HepG2 (cell line): ENCODE results near the gene SIGMAR1. TPM values are rescaled to one million over a fixed set of nuclear protein-coding genes. Genes with fewer than 3 reads are reported as not detected.

Source experiments
- ATAC-seq: fragments of 200-7000 bp; cut with Tn5 transposase; 3 replicates; pipeline ENCODE4 v1.9.1; 2020; ENCODE audit warnings: mild to moderate bottlenecking, moderate library complexity
- BruUV-seq: library from RNA; stranded (reverse); fragments of 400-500 nt; replicated peaks from 2 replicates; lab custom pipeline; 2021; lab: Mats Ljungman, UMichigan
- CTCF ChIA-PET: fragments of 300-600 bp; formaldehyde crosslinking; extraction: SDS; loops from one replicate; lab custom pipeline; 2021; ENCODE audit warnings: low total read pairs, inconsistent platforms, low intra/inter-chr PET ratio; lab: Yijun Ruan, JAX
- POLR2A ChIA-PET: fragments of 350-600 bp; sonication (Branson Sonifier 250); formaldehyde crosslinking; loops from one replicate; lab custom pipeline; 2020; ENCODE audit warnings: antibody characterized with exemption, inconsistent platforms; lab: Yijun Ruan, JAX
- DNase-seq: peaks from one replicate; pipeline ENCODE4 v3.0.0-alpha.2; 2015; ENCODE audit warnings: low spot score
- FAIRE-seq: peaks from 3 replicates; lab custom pipeline; 2011; peaks lifted over from hg19 to GRCh38; lab: Jason Lieb, UNC
- H2AFZ ChIP-seq: one replicate; pipeline ENCODE4 v1.6.1; 2011; ENCODE audit warnings: low read length, inconsistent platforms
- H3K27ac ChIP-seq: fragments of 300-600 bp; 3 replicates; pipeline ENCODE4 v1.8.0; 2011; ENCODE audit warnings: mixed run types, mild to moderate bottlenecking, mixed read lengths, low read length, inconsistent platforms; ENCODE audit not compliant: insufficient read depth; ENCODE audit errors: extremely low read length
- H3K27me3 ChIP-seq, 2 experiments: fragments of 200-600 bp in 1 of 2; 2 replicates in 1 of 2; 3 replicates in 1 of 2; pipeline versions ENCODE4 v1.6.0 to v1.8.0; 2011; ENCODE audit warnings: low read length in 2 of 2, mild to moderate bottlenecking in 2 of 2, moderate library complexity in 2 of 2, inconsistent platforms in 1 of 2; ENCODE audit not compliant: insufficient read depth in 2 of 2, control insufficient read depth in 1 of 2
- H3K36me3 ChIP-seq, 2 experiments: fragments of 200-600 bp in 1 of 2; replicated peaks in 1 of 2; 2 replicates in 1 of 2; 3 replicates in 1 of 2; pipeline versions ENCODE4 v1.5.1 to v1.8.0; 2011; ENCODE audit warnings: low read length in 2 of 2, inconsistent platforms in 1 of 2; ENCODE audit not compliant: insufficient read depth in 2 of 2, control insufficient read depth in 1 of 2
- H3K4me1 ChIP-seq: 2 replicates; pipeline ENCODE4 v1.5.1; 2012; ENCODE audit warnings: low read length, inconsistent platforms; ENCODE audit not compliant: insufficient read depth
- H3K4me2 ChIP-seq: 2 replicates; pipeline ENCODE4 v1.6.0; 2011; ENCODE audit warnings: low read depth, low read length, inconsistent platforms
- H3K4me3 ChIP-seq, 3 experiments: fragments of 200-600 bp in 1 of 3; sonication (generic), shearing (Covaris generic) in 1 of 3; replicated peaks in 1 of 3; 2 replicates each; pipeline ENCODE4 v1.5.1; 2011 to 2016; ENCODE audit warnings: low read length in 3 of 3, inconsistent platforms in 2 of 3, low read depth in 2 of 3, mild to moderate bottlenecking in 2 of 3, control low read depth in 1 of 3, mixed read lengths in 1 of 3; ENCODE audit not compliant: insufficient read depth in 1 of 3
- H3K79me2 ChIP-seq: one replicate; pipeline ENCODE4 v1.6.1; 2011; ENCODE audit warnings: low read length, inconsistent platforms; ENCODE audit not compliant: insufficient read depth
- H3K9ac ChIP-seq: 2 replicates; pipeline ENCODE4 v1.6.0; 2011; ENCODE audit warnings: mild to moderate bottlenecking, low read depth, low read length, inconsistent platforms; ENCODE audit not compliant: insufficient read depth
- H3K9me3 ChIP-seq: 2 replicates; pipeline ENCODE4 v1.5.1; 2012; ENCODE audit warnings: mild to moderate bottlenecking, low read length
- H4K20me1 ChIP-seq: 2 replicates; pipeline ENCODE4 v1.6.0; 2011; ENCODE audit warnings: inconsistent platforms, mild to moderate bottlenecking, low read length, moderate library complexity; ENCODE audit not compliant: insufficient read depth
- CAMTA2 ChIP-seq: sonication (generic); formaldehyde crosslinking; IDR thresholded peaks from 2 replicates; pipeline ENCODE4 v1.4.0; 2020; ENCODE audit warnings: mild to moderate bottlenecking, missing genetic modification reagents, borderline replicate concordance
- MTA1 ChIP-seq: sonication (generic); formaldehyde crosslinking; IDR thresholded peaks from 2 replicates; pipeline ENCODE4 v1.4.0; 2020; ENCODE audit warnings: missing genetic modification reagents, mild to moderate bottlenecking, borderline replicate concordance
- SRSF4 ChIP-seq: fragments of 200-400 bp; formaldehyde crosslinking; IDR thresholded peaks from one replicate; pipeline ENCODE4 v1.6.1; 2018; ENCODE audit warnings: mild to moderate bottlenecking, low read depth, low read length, moderate library complexity; ENCODE audit not compliant: poor library complexity, severe bottlenecking
- ZNF550 ChIP-seq: sonication (generic); formaldehyde crosslinking; IDR thresholded peaks from 2 replicates; pipeline ENCODE4 v1.4.0; 2020; ENCODE audit warnings: mild to moderate bottlenecking, missing genetic modification reagents, borderline replicate concordance
- ZNF567 ChIP-seq: sonication (generic); formaldehyde crosslinking; IDR thresholded peaks from 2 replicates; pipeline ENCODE4 v1.8.1; 2023; ENCODE audit warnings: mild to moderate bottlenecking, missing genetic modification reagents, borderline replicate concordance
- WGBS: methylation state at CpG from one replicate; pipeline ENCODE4 v1.1.6; 2017; ENCODE audit warnings: low lambda C conversion rate; 5-methylcytosine and 5-hydroxymethylcytosine counted together
- in situ Hi-C: cut with HindIII; loops from 2 replicates; pipeline ENCODE4 v1.10.0; 2017; ENCODE audit warnings: low pct_unique_long_range_greater_than_20kb; ENCODE audit not compliant: extremely low pct_ligation_motif_present
- intact Hi-C: fragments of 100-400 bp; cut with micrococcal nuclease; formaldehyde crosslinking; loops from one replicate; pipeline ENCODE4 v1.10.0; 2022; ENCODE audit not compliant: unreplicated experiment
- polyA plus RNA-seq, 8 experiments: library from polyadenylated mRNA; depleted of rRNA in 3 of 8; stranded (reverse) in 7 of 8; unstranded in 1 of 8; fragments of >200 nt; fragmentation: Illumina TruSeq in 4 of 8; extraction: Trizol in 4 of 8; gene quantifications; 2 replicates each; pipeline versions ENCODE4 v1.2.1 to v1.2.3, GENCODE V29; 2011 to 2016; ENCODE audit warnings: low read depth in 4 of 8, missing spikeins in 1 of 8, mixed read lengths in 1 of 8; ENCODE audit not compliant: insufficient read depth in 1 of 8
- total RNA-seq, 5 experiments: library from RNA; depleted of rRNA; stranded (reverse); fragments of >200 nt; fragmentation: Illumina TruSeq; extraction: Trizol; gene quantifications; 2 replicates each; pipeline ENCODE4 v1.2.3, GENCODE V29; 2016; ENCODE audit warnings: low read depth in 1 of 5
- TF ChIP-seq, protein P1 (sequence below): sonication (generic); formaldehyde crosslinking; IDR thresholded peaks from 2 replicates; pipeline ENCODE4; 2020; ENCODE audit warnings: missing genetic modification reagents, mild to moderate bottlenecking, borderline replicate concordance

Gene SIGMAR1
- total and polyA plus RNA-seq, 2 of the 13 experiments (the other 11 are each of a cell fraction or from before 2014, with no cell fraction given), result 38.9 to 60.8 TPM

DNA sequence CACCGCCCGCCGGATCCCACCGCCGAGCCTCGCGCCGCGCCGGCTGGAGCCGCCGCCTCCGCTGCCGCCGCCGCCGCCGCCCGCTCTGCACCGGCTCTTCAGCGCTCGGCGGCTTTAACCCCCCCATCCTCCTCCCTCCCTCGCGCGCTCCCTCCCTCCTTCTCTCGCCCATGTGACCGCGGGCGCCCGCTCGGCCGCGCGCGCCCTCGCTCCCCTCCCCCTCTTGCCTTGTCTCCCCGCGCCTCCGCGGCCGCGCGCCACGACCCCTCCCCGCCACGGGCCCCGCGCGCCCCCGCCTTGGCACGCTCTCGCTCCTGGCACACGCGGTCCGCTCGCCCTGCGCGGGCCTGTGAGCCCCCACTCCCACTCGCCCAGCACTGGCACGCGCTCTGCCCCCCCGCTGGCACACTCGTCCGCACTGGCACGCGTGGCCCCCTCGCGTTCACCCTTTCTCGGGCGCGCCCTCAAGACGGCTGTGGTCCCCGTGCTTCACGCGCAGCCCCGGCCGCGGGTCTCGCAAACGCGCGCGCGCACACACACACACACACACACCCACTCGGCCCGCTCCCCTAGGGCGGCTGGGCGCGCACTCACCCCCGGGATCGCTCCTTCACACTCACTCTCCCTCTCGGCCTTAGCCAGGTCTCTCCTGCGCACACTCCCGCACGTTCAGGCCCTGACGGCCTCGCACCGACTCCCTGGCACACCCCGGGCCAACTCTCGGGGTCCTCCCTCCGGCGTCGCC is 47.8 kb downstream of the SIGMAR1 start, which contains the start of gene CNTFR:
Gene CNTFR (minus strand): TSS at position 89 of the 745 bp plus-strand sequence. CDS start 20,743 bp downstream, outside the sequence.
- CTCF ChIA-PET, result interaction anchor here (2.4 to 3.9 kb wide), 2 partner anchors 42 to 152 kb away, joined by 10 to 42 read pairs; no protein-coding TSS in a partner anchor
- no peak for TF ChIP-seq ZNF550 (CRISPR knock-in tag)
- no peak for TF ChIP-seq ZNF567
- no peak for TF ChIP-seq CAMTA2
- TF ChIP-seq SRSF4, result no peak
- 0 out of 2 replicates have a peak, but pooled peaks have one; percentile 12 for TF ChIP-seq MTA1 (CRISPR knock-in tag)
- TF ChIP-seq, protein P1, sequence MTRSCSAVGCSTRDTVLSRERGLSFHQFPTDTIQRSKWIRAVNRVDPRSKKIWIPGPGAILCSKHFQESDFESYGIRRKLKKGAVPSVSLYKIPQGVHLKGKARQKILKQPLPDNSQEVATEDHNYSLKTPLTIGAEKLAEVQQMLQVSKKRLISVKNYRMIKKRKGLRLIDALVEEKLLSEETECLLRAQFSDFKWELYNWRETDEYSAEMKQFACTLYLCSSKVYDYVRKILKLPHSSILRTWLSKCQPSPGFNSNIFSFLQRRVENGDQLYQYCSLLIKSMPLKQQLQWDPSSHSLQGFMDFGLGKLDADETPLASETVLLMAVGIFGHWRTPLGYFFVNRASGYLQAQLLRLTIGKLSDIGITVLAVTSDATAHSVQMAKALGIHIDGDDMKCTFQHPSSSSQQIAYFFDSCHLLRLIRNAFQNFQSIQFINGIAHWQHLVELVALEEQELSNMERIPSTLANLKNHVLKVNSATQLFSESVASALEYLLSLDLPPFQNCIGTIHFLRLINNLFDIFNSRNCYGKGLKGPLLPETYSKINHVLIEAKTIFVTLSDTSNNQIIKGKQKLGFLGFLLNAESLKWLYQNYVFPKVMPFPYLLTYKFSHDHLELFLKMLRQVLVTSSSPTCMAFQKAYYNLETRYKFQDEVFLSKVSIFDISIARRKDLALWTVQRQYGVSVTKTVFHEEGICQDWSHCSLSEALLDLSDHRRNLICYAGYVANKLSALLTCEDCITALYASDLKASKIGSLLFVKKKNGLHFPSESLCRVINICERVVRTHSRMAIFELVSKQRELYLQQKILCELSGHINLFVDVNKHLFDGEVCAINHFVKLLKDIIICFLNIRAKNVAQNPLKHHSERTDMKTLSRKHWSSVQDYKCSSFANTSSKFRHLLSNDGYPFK (CRISPR knock-in tag), result no peak
- TF ChIP-seq, all 625 proteins: peak for 1

More for the DNA sequence above, 47.8 kb downstream of the SIGMAR1 start, which contains the start of gene CNTFR:
- ATAC-seq, result no peak
- 0 out of 2 replicates have a peak within 1 kb of the TSS, but pooled peaks have one; percentile 32 for H3K4me2 ChIP-seq
- BruUV-seq, result no TSS peak
- POLR2A ChIA-PET, result no interaction called here
- no peaks in the 10 kb centered on the region for H3K9me3 ChIP-seq
- H3K27ac ChIP-seq, result no peak within 1 kb of the TSS
- H4K20me1 ChIP-seq, result peaks cover 4% of the 10 kb centered on the region; the same call in 1 of the 2 replicates
- 33% methylated on average over 26 of the region's 104 CpGs for WGBS
- H3K4me1 ChIP-seq, result peaks cover 28% of the 10 kb centered on the region; the same call in 1 of the 2 replicates
- H3K27me3 ChIP-seq, result peaks cover 19 to 92% of the 10 kb centered on the region in 2 experiments
- 0 out of 6 replicates have a peak within 1 kb of the TSS, but pooled peaks of 1 of the 3 experiments have one; percentile 7 for H3K4me3 ChIP-seq
- H3K36me3 ChIP-seq, result no peaks in the 10 kb centered on the region
- intact Hi-C loops (loop anchor here (2.0 to 5.0 kb wide), 2 partner anchors 88 to 153 kb away; no protein-coding TSS in a partner anchor), in situ Hi-C loops (loop anchor here (5.0 kb wide), 1 partner anchor 38 kb away; no protein-coding TSS in a partner anchor)
- H3K79me2 ChIP-seq, result no peaks in the 10 kb centered on the region
- H3K9ac ChIP-seq, result no peak within 1 kb of the TSS
- no peak for DNase-seq
- H2AFZ ChIP-seq, result no peak within 1 kb of the TSS
- FAIRE-seq, result no peak
